Measurements from ENCODE around the gene HOXB4. TPM values are rescaled to one million over a fixed set of nuclear protein-coding genes. Genes with fewer than 3 reads are reported as not detected.

The HOXB4 gene
- total RNA-seq, 1 donor from 2014 or later = 0.25 TPM

DNA sequence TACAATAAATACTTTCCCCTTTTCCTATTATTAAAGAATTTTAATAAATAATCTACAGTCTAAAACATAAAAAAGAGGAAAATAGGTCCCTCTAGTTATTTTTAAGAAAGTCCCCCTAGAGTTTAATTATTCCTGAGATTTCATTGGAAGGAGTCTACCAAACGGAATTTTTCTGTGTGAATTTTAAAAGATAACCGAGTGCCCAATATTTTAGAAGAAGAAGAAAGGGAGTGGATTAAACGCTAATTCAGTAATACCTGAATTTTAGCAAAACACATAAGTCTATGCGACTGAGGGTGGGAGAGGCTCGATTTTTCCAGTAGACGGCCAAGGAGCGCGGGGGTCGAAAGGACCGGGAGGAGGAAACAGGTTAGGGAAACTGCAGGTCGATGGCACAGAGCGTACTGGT lies 35.4 kb downstream of the HOXB4 start:
- Histone ChIP-seq H3K27ac (replicated peaks) (peak overlapping the region; percentile 90), H3K4me1 (peaks cover 46% of the 10 kb centered on the region), H3K4me3 (peak overlapping the region; percentile 74), H3K27me3 (ENCODE audit: low read depth) (peaks cover 100% of the 10 kb centered on the region), H3K9me3 (replicated peaks) (no peaks in the 10 kb centered on the region), H3K36me3 (no peaks in the 10 kb centered on the region)
- TF ChIP-seq, protein P1, sequence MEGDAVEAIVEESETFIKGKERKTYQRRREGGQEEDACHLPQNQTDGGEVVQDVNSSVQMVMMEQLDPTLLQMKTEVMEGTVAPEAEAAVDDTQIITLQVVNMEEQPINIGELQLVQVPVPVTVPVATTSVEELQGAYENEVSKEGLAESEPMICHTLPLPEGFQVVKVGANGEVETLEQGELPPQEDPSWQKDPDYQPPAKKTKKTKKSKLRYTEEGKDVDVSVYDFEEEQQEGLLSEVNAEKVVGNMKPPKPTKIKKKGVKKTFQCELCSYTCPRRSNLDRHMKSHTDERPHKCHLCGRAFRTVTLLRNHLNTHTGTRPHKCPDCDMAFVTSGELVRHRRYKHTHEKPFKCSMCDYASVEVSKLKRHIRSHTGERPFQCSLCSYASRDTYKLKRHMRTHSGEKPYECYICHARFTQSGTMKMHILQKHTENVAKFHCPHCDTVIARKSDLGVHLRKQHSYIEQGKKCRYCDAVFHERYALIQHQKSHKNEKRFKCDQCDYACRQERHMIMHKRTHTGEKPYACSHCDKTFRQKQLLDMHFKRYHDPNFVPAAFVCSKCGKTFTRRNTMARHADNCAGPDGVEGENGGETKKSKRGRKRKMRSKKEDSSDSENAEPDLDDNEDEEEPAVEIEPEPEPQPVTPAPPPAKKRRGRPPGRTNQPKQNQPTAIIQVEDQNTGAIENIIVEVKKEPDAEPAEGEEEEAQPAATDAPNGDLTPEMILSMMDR (IDR thresholded peaks at IDR 0.05; ENCODE audit: borderline replicate concordance) = no peak
- intact Hi-C loops (cut with micrococcal nuclease) = no loop called here
- DNase-seq = no peak

DNA sequence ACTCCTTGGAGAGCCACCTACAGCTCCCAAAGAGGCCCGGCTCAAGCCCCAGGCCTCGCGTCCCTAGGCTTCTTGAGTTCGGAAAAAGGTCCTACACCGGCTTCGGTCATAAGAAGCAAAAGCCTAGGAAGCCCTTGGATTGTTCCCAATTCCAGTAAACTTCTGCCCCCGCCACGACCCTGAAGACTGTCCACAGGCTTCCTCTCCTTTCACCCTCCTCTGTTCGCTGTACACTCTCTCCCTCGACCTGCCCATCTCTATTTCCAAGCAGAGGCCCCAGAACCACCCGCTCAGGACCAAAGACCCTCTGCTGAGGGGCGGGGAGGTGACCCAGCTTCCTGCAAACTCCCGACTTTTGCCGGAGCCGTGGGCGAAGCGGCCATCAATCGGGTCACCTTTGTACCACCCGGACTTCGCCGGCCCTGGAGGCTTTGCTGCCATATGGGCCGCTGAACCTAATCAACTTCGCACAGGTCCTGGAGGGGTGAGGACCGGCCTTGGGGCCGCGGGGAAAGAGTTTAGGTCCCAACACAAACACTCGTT lies 36.0 kb downstream of the HOXB4 start:
- intact Hi-C loops (cut with micrococcal nuclease) = no loop called here
- no peak for DNase-seq

DNA sequence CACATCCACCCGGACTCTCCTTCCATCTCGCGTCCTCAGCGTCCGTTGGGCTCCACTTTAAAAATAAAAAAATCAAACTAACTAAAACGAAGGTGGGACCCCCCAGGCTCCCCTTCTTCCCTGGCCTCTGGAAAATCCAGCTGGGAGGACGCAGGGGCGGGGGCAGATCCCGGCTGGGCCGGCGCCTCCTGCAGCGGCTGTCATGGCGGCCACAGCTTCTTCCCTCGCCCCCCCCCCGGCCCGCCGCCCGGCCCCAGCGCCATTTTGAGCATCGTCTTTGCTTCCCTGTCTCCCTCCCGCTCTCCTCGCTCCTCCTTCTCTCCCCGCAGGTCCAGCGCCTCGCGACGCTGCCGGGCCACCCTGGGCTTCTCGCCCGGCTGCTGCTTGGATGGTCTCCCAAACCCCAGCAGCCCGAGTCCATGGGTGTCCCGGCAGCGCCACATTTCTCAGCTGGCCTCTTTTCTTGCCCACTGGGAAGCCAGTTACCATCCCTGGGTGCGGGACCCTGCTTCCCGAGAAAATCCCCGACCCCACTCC lies 36.5 kb downstream of the HOXB4 start:
- Histone ChIP-seq H3K27me3 (ENCODE audit: low read depth) (peaks cover 100% of the 10 kb centered on the region), H3K4me1 (peaks cover 46% of the 10 kb centered on the region), H3K9me3 (replicated peaks) (no peaks in the 10 kb centered on the region), H3K4me3 (peak overlapping the region; percentile 74), H3K36me3 (no peaks in the 10 kb centered on the region), H3K27ac (replicated peaks) (peak overlapping the region; percentile 90)
- TF ChIP-seq, protein P1 (IDR thresholded peaks at IDR 0.05; ENCODE audit: borderline replicate concordance) = no peak
- intact Hi-C loops (cut with micrococcal nuclease) = no loop called here
- peak; percentile 71 for DNase-seq

More for the DNA sequence above, 36.0 kb downstream of the HOXB4 start:
- H3K27ac ChIP-seq (replicated peaks) = peak overlapping the region; percentile 90
- H3K4me1 ChIP-seq = peaks cover 46% of the 10 kb centered on the region
- peaks cover 100% of the 10 kb centered on the region for H3K27me3 ChIP-seq (ENCODE audit: low read depth)
- TF ChIP-seq, protein P1 (IDR thresholded peaks at IDR 0.05; ENCODE audit: borderline replicate concordance) = no peak
- H3K4me3 ChIP-seq = peak overlapping the region; percentile 74
- H3K9me3 ChIP-seq (replicated peaks) = no peaks in the 10 kb centered on the region
- H3K36me3 ChIP-seq = no peaks in the 10 kb centered on the region

DNA sequence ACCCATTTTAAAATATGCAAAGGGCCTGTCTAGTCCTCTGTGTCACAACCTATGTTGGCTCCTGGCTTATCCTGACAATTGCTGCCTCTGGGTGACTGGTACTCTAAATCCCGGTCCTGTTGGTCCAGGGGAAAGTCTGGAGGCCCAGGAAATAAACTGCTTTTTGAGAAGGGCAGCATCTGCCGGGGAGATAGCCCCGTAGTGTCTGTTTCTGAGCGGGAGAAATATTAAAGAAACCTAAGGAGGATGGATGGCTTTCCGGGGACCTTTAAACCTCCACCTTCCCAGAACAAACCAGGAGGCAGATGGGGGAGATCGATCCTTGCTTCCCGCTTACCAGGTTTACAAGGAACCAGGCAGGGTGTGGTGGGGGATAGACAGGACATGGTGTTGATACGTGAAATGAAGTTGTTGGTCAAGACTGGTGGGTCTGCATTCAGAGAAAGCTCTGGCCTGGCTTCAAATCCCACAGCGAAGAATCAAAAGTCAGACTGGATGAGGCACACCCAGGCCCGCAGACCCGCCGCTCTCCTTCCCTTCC lies 37.0 kb downstream of the HOXB4 start:
- H3K4me1 ChIP-seq = peaks cover 44% of the 10 kb centered on the region
- no peaks in the 10 kb centered on the region for H3K9me3 ChIP-seq (replicated peaks)
- TF ChIP-seq, protein P1 (IDR thresholded peaks at IDR 0.05; ENCODE audit: borderline replicate concordance) = no peak
- H3K36me3 ChIP-seq = no peaks in the 10 kb centered on the region
- peak overlapping the region; percentile 90 for H3K27ac ChIP-seq (replicated peaks)
- H3K27me3 ChIP-seq (ENCODE audit: low read depth) = peaks cover 98% of the 10 kb centered on the region
- peak overlapping the region; percentile 74 for H3K4me3 ChIP-seq
- intact Hi-C loops (cut with micrococcal nuclease) = no loop called here
- DNase-seq = no peak

DNA sequence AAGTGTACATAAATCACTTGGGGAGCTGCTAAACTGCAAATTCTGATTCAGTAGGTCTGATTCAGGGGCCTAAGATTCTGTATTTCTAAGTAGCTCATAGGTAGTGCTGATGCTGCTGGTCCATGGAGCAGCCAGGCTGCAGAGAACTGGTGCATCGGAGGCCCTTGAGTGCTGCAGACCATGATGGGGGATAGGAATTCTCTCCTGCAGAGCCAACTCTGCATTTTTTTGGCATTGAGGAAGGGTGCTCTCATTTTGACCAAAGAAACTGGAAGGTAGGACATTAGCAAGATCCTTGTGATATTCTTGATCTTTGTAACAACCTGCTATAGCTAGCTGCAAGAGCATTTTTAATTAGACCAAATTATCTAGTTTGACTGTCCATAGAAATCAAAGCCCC lies 37.9 kb downstream of the HOXB4 start:
- no peaks in the 10 kb centered on the region for H3K9me3 ChIP-seq (replicated peaks)
- H3K36me3 ChIP-seq = no peaks in the 10 kb centered on the region
- peaks cover 98% of the 10 kb centered on the region for H3K27me3 ChIP-seq (ENCODE audit: low read depth)
- H3K4me3 ChIP-seq = no peak overlapping the region
- intact Hi-C loops (cut with micrococcal nuclease) = no loop called here
- TF ChIP-seq, protein P1 (IDR thresholded peaks at IDR 0.05; ENCODE audit: borderline replicate concordance) = no peak
- peaks cover 35% of the 10 kb centered on the region for H3K4me1 ChIP-seq
- DNase-seq = no peak
- H3K27ac ChIP-seq (replicated peaks) = no peak overlapping the region
